Gastrocnemius medialis (tissue), 4 donors: Measurements from ENCODE around the gene PTGDR. TPM values are rescaled to one million over a fixed set of nuclear protein-coding genes. Genes with fewer than 3 reads are reported as not detected.

ENCODE experiments used
- ATAC-seq, 2 donors: fragments of 150-250 bp; one replicate each; pipeline ENCODE4 v1.9.1; 2016
- DNase-seq, 2 donors: peaks; one replicate each; pipeline ENCODE4 v3.0.0-alpha.2; 2019
- H3K27ac ChIP-seq, 4 donors: fragments of 200-600 bp; sonication (generic); 1 replicate in 1 of 4; 2 replicates in 3 of 4; pipeline ENCODE4 v1.5.1; 2016 to 2018; ENCODE audit warnings: mild to moderate bottlenecking in 2 of 4, moderate library complexity in 1 of 4
- H3K27me3 ChIP-seq, 3 donors: fragments of 200-600 bp; sonication (generic) in 2 of 3; 1 replicate in 1 of 3; 2 replicates in 2 of 3; pipeline versions ENCODE4 v1.5.1 to v1.6.0; 2016 to 2019; ENCODE audit warnings: mild to moderate bottlenecking in 1 of 3, moderate library complexity in 1 of 3
- H3K36me3 ChIP-seq, 2 donors: fragments of 200-600 bp; sonication (generic) in 1 of 2; one replicate each; pipeline ENCODE4 v1.5.1; 2017 to 2018
- H3K4me1 ChIP-seq, 2 donors: fragments of 200-600 bp; sonication (generic) in 1 of 2; one replicate each; pipeline ENCODE4 v1.5.1; 2016 to 2017; ENCODE audit warnings: mild to moderate bottlenecking in 2 of 2
- H3K4me3 ChIP-seq, 4 donors: fragments of 200-600 bp; sonication (generic) in 3 of 4; 1 replicate in 1 of 4; 2 replicates in 3 of 4; pipeline ENCODE4 v1.5.1; 2016 to 2019; ENCODE audit warnings: mild to moderate bottlenecking in 2 of 4
- H3K9me3 ChIP-seq, 3 donors: fragments of 200-600 bp; sonication (generic) in 2 of 3; 1 replicate in 1 of 3; 2 replicates in 2 of 3; pipeline ENCODE4 v1.5.1; 2016 to 2019
- POLR2A ChIP-seq, 2 donors: fragments of 450-650 bp; IDR thresholded peaks; one replicate each; pipeline ENCODE4 v1.6.1; 2017; ENCODE audit warnings: antibody characterized with exemption in 2 of 2, mild to moderate bottlenecking in 2 of 2, moderate library complexity in 2 of 2
- in situ Hi-C, 4 donors: fragments of 200-750 bp; cut with MboI; loops; one replicate each; pipeline versions ENCODE4 v1.15.0 to v1.8.0; 2017; ENCODE audit warnings: low sequenced_read_pairs in 4 of 4
- intact Hi-C: fragments of 100-400 bp; cut with DNase I; formaldehyde crosslinking; loops from one replicate; pipeline ENCODE4 v1.15.1; 2023; ENCODE audit warnings: low total_unique reads
- total RNA-seq, 4 donors: library from RNA; depleted of rRNA; stranded (reverse); fragments of >200 nt; gene quantifications; one replicate each; pipeline versions ENCODE4 v1.1.0 to v1.2.3, GENCODE V29; 2016
- TF ChIP-seq, protein P1 (sequence below), 5 experiments: fragments of 450-650 bp in 3 of 5; fragments of 200-600 bp in 2 of 5; sonication (generic) in 2 of 5; IDR thresholded peaks in 4 of 5; conservative IDR thresholded peaks in 1 of 5; 1 replicate in 4 of 5; 2 replicates in 1 of 5; pipeline ENCODE4 v1.5.1; 2016 to 2019; ENCODE audit warnings: antibody characterized with exemption in 5 of 5, mild to moderate bottlenecking in 3 of 5, moderate library complexity in 3 of 5

PTGDR gene, protein sequence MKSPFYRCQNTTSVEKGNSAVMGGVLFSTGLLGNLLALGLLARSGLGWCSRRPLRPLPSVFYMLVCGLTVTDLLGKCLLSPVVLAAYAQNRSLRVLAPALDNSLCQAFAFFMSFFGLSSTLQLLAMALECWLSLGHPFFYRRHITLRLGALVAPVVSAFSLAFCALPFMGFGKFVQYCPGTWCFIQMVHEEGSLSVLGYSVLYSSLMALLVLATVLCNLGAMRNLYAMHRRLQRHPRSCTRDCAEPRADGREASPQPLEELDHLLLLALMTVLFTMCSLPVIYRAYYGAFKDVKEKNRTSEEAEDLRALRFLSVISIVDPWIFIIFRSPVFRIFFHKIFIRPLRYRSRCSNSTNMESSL
- total RNA-seq, result under 1 TPM in 2 of 4 donors, not detected in 2; 0.25 to 0.84 TPM

DNA sequence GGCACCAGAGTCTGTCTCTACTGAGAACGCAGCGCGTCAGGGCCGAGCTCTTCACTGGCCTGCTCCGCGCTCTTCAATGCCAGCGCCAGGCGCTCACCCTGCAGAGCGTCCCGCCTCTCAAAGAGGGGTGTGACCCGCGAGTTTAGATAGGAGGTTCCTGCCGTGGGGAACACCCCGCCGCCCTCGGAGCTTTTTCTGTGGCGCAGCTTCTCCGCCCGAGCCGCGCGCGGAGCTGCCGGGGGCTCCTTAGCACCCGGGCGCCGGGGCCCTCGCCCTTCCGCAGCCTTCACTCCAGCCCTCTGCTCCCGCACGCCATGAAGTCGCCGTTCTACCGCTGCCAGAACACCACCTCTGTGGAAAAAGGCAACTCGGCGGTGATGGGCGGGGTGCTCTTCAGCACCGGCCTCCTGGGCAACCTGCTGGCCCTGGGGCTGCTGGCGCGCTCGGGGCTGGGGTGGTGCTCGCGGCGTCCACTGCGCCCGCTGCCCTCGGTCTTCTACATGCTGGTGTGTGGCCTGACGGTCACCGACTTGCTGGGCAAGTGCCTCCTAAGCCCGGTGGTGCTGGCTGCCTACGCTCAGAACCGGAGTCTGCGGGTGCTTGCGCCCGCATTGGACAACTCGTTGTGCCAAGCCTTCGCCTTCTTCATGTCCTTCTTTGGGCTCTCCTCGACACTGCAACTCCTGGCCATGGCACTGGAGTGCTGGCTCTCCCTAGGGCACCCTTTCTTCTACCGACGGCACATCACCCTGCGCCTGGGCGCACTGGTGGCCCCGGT is at the start of gene PTGDR:
Gene PTGDR, plus strand, starts transcription at position 198 of the 778 bp plus-strand sequence. Its CDS starts 117 bp downstream, at position 315.
- H3K27ac ChIP-seq, result no peak within 1 kb of the TSS
- H3K9me3 ChIP-seq, result no peaks in the 10 kb centered on the region
- in situ Hi-C loops (no loop called here), intact Hi-C loops (no loop called here)
- peaks cover 0 to 3% of the 10 kb centered on the region in 2 donors for H3K4me1 ChIP-seq
- H3K27me3 ChIP-seq, result peaks cover 3 to 19% (median 13%) of the 10 kb centered on the region in 3 donors
- no peaks in the 10 kb centered on the region for H3K36me3 ChIP-seq
- TF ChIP-seq, protein P1, sequence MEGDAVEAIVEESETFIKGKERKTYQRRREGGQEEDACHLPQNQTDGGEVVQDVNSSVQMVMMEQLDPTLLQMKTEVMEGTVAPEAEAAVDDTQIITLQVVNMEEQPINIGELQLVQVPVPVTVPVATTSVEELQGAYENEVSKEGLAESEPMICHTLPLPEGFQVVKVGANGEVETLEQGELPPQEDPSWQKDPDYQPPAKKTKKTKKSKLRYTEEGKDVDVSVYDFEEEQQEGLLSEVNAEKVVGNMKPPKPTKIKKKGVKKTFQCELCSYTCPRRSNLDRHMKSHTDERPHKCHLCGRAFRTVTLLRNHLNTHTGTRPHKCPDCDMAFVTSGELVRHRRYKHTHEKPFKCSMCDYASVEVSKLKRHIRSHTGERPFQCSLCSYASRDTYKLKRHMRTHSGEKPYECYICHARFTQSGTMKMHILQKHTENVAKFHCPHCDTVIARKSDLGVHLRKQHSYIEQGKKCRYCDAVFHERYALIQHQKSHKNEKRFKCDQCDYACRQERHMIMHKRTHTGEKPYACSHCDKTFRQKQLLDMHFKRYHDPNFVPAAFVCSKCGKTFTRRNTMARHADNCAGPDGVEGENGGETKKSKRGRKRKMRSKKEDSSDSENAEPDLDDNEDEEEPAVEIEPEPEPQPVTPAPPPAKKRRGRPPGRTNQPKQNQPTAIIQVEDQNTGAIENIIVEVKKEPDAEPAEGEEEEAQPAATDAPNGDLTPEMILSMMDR (IDR thresholded peaks at IDR 0.05 in 4 of 5, conservative IDR thresholded peaks at IDR 0.05 in 1 of 5), result no peak
- no peak for TF ChIP-seq POLR2A (IDR thresholded peaks at IDR 0.05)
- DNase-seq (no peak), ATAC-seq (no peak)
- peak within 1 kb of the TSS; percentile 41 to 50 (median 48) for H3K4me3 ChIP-seq

DNA sequence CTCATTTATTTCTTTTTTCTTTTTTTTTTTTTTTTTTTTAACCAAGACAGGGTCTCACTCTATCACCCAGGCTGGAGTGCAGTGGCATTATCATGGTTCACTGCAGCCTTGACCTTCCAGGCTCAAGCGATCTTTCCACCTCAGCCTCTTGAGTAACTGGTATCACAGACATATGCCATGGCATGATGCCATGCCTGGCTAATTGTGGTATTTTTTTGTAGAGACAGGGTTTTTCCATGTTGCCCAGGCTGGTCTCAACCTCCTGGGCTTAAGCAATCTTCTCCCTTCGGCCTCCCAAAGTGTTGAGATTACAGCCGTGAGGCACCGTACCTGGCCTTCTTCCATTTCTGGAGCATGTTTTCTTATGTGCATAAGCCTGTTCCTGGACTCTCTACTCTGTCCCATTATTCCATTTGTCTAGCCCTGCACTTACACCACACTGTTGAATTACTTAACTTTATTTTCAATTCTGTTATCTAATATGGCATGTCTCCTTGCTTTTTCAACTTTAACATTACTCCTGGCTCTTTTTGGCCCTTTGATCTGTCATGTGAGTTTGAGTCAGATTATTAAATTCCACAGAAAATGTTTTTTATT is 47.9 kb upstream of the PTGDR start:
- Histone ChIP-seq H3K27me3 (no peaks in the 10 kb centered on the region), H3K9me3 (no peaks in the 10 kb centered on the region), H3K4me1 (no peaks in the 10 kb centered on the region), H3K4me3 (no peak overlapping the region), H3K36me3 (no peaks in the 10 kb centered on the region), H3K27ac (no peak overlapping the region)
- ATAC-seq (no peak), DNase-seq (no peak)
- in situ Hi-C loops (no loop called here), intact Hi-C loops (no loop called here)
- TF ChIP-seq, protein P1 (IDR thresholded peaks at IDR 0.05 in 4 of 5, conservative IDR thresholded peaks at IDR 0.05 in 1 of 5), result no peak
- no peak for TF ChIP-seq POLR2A (IDR thresholded peaks at IDR 0.05)

DNA sequence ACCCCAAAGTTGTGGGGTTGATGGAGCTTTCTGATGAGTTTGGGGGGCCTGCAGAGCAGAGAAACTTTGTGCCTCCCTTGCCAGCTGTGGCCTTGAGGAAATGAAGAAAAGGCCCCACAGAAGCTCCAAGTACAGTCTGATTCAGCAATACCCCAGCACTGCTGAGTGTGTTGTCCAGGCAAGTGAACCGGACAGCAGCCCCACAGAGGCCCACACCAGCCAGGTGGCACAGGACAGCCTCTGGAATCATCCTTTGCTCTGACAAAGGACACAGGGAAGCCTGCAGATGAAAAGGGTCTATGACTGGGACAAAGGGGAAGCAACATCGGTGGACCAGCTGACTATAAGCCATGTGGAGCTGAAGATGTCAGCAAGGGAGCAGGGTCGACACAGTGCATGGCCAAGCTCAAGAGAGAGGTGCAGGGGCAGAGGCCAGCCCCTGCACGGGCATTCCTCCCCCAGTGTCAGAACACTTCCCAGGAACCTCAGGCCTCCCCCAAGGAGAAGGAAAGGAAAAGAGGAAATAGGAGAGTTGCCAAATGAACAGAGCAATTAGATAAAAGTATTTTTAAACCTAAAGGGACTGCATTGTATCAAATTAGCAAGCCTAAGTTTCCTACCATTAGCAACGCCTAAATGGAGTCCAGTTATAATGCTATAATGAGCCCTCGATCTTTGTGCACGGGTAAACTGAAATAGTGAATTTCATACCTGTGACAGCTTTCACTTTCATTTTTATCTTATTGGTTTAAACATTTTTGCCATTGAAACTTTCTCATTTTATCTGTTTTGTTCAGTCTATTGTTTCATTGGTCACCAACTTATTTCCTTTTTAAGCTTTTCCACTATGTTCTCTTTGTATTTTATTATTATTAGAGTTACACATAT is 46.3 kb upstream of the PTGDR start:
- in situ Hi-C loops, result no loop called here
- Histone ChIP-seq H3K4me1 (no peaks in the 10 kb centered on the region), H3K27me3 (no peaks in the 10 kb centered on the region), H3K4me3 (peak overlapping the region; percentile 17 to 37 (median 26)), H3K27ac (no peak overlapping the region), H3K36me3 (no peaks in the 10 kb centered on the region), H3K9me3 (no peaks in the 10 kb centered on the region)
- intact Hi-C loops, result no loop called here
- TF ChIP-seq, protein P1 (IDR thresholded peaks at IDR 0.05 in 4 of 5, conservative IDR thresholded peaks at IDR 0.05 in 1 of 5), result no peak
- TF ChIP-seq POLR2A (IDR thresholded peaks at IDR 0.05), result no peak
- no peak for DNase-seq
- no peak for ATAC-seq

DNA sequence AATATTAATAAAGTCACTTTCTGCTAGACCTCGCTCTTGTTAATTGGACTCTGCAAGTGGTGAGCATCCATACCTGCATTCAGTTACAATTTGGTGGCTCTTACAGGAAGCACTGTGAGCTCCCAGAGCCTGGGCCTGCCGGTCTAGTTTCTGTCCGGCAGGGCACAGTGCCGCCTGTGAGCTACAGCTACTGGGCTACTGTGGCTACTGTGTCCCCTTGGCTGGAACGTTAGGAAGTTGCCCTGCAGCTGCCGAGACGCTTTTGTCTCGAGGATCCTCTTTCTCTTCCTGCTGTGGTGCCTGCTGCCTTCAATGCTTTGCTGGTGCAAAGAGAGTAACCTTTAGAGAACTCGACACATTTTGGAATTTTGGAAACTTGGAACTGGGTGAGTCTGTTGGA is 44.6 kb upstream of the PTGDR start:
- no peak for TF ChIP-seq POLR2A (IDR thresholded peaks at IDR 0.05)
- TF ChIP-seq, protein P1 (IDR thresholded peaks at IDR 0.05 in 4 of 5, conservative IDR thresholded peaks at IDR 0.05 in 1 of 5), result no peak
- no peaks in the 10 kb centered on the region for H3K36me3 ChIP-seq
- in situ Hi-C loops, result no loop called here
- H3K4me1 ChIP-seq, result no peaks in the 10 kb centered on the region
- intact Hi-C loops, result no loop called here
- ATAC-seq, result no peak
- H3K9me3 ChIP-seq, result no peaks in the 10 kb centered on the region
- no peak overlapping the region for H3K4me3 ChIP-seq
- no peak overlapping the region for H3K27ac ChIP-seq
- no peak for DNase-seq
- no peaks in the 10 kb centered on the region for H3K27me3 ChIP-seq
